ENCODE data around the gene PLD3.
"Not testable (repeated sequence)": the region's sequence is repeated elsewhere in the genome, so short reads cannot be mapped to it uniquely, and the experiment has no call there.

The PLD3 gene

DNA sequence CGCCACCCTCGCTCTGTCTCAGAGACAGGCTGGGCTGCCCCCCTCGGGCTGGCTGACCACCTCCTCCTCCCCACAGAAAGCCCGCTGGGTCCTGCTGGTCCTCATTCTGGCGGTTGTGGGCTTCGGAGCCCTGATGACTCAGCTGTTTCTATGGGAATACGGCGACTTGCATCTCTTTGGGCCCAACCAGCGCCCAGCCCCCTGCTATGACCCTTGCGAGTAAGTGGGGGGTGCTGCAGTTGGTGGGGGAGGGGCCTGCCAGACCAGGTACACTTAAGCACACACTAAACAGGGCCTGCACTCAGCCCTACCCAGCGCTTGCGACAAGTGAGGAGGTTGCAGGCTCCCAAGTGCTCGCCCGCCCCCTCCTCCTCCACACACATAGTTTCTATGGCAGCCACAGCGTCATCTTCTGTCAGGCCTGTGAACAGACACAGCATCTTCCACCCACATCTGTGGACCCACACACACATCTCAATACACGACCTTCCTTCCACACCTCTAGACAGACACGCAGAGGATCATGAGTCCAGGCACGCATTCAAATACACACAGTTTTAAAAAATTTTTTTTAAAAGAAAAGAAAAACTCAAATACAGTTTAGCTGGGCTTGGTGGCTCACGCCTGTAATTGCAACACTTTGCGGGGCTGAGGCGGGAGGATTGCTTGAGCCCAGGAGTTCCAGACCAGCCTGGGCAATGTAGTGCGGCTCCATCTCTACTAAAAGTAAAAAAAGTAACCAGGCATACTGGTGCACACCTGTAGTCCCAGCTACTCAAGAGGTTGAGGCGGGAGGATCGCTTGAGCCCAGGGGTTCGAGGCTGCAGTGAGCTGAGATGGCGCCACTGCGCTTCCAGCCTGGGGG, 18.4 kb downstream of the PLD3 start:
- Histone ChIP-seq H3K9ac (ENCODE audit: low read length) (no peak overlapping the region), H3K27ac (ENCODE audit: low read depth, low read length) (no peak overlapping the region), H3K9me3 (ENCODE audit: low read length) (no peaks in the 10 kb centered on the region), H3K4me3 (ENCODE audit: low read depth in 1 of 2, low read length in 2 of 2) (no peak overlapping the region), H3K27me3 (ENCODE audit: control insufficient read depth in 1 of 2, insufficient read depth in 2 of 2, low read length in 2 of 2) (no peaks in the 10 kb centered on the region), H3K4me1 (ENCODE audit: insufficient read depth, low read length) (peaks cover 6% of the 10 kb centered on the region), H3K36me3 (ENCODE audit: insufficient read depth, low read length) (peaks cover 41% of the 10 kb centered on the region)

- Histone ChIP-seq H3K36me3 (ENCODE audit: insufficient read depth, low read length) (peaks cover 48% of the 10 kb centered on the region), H3K9ac (ENCODE audit: low read length) (no peak overlapping the region), H3K27me3 (ENCODE audit: control insufficient read depth in 1 of 2, insufficient read depth in 2 of 2, low read length in 2 of 2) (no peaks in the 10 kb centered on the region), H3K27ac (ENCODE audit: low read depth, low read length) (no peak overlapping the region), H3K4me3 (ENCODE audit: low read depth in 1 of 2, low read length in 2 of 2) (no peak overlapping the region), H3K9me3 (ENCODE audit: low read length) (no peaks in the 10 kb centered on the region), H3K4me1 (ENCODE audit: insufficient read depth, low read length) (peaks cover 6% of the 10 kb centered on the region)
Observed at GRCh38 chr19:40367577-40368434, 19.3 kb downstream of the PLD3 start.

DNA sequence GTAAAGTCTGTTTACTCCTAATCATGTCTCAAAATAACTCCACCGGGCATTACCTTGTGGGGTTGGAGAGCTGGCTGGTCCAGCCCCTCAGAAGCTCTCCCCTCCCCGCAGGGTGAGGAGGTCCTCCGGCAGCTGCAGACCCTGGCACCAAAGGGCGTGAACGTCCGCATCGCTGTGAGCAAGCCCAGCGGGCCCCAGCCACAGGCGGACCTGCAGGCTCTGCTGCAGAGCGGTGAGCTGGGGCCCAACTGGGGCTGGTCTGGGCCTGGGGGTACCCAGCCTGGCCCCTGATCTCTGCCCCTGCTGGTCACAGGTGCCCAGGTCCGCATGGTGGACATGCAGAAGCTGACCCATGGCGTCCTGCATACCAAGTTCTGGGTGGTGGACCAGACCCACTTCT, 21.3 kb downstream of the PLD3 start:
- Histone ChIP-seq H3K36me3 (ENCODE audit: insufficient read depth, low read length) (peaks cover 64% of the 10 kb centered on the region), H3K9ac (ENCODE audit: low read length) (no peak overlapping the region), H3K4me3 (ENCODE audit: low read depth in 1 of 2, low read length in 2 of 2) (no peak overlapping the region), H3K27me3 (ENCODE audit: control insufficient read depth in 1 of 2, insufficient read depth in 2 of 2, low read length in 2 of 2) (no peaks in the 10 kb centered on the region), H3K27ac (ENCODE audit: low read depth, low read length) (no peak overlapping the region), H3K4me1 (ENCODE audit: insufficient read depth, low read length) (peaks cover 6% of the 10 kb centered on the region), H3K9me3 (ENCODE audit: low read length) (no peaks in the 10 kb centered on the region)

- H3K9ac ChIP-seq (ENCODE audit: low read length); H3K9me3 ChIP-seq (ENCODE audit: low read length); H3K27ac ChIP-seq (ENCODE audit: low read depth, low read length); H3K4me1 ChIP-seq (ENCODE audit: insufficient read depth, low read length); H3K27me3 ChIP-seq (ENCODE audit: control insufficient read depth in 1 of 2, insufficient read depth in 2 of 2, low read length in 2 of 2); H3K4me3 ChIP-seq (ENCODE audit: low read depth in 1 of 2, low read length in 2 of 2): not testable (repeated sequence)
- H3K36me3 ChIP-seq (ENCODE audit: insufficient read depth, low read length), result peaks cover 66% of the 10 kb centered on the region
Observed at GRCh38 chr19:40370253-40370652, 21.8 kb downstream of the PLD3 start.

DNA sequence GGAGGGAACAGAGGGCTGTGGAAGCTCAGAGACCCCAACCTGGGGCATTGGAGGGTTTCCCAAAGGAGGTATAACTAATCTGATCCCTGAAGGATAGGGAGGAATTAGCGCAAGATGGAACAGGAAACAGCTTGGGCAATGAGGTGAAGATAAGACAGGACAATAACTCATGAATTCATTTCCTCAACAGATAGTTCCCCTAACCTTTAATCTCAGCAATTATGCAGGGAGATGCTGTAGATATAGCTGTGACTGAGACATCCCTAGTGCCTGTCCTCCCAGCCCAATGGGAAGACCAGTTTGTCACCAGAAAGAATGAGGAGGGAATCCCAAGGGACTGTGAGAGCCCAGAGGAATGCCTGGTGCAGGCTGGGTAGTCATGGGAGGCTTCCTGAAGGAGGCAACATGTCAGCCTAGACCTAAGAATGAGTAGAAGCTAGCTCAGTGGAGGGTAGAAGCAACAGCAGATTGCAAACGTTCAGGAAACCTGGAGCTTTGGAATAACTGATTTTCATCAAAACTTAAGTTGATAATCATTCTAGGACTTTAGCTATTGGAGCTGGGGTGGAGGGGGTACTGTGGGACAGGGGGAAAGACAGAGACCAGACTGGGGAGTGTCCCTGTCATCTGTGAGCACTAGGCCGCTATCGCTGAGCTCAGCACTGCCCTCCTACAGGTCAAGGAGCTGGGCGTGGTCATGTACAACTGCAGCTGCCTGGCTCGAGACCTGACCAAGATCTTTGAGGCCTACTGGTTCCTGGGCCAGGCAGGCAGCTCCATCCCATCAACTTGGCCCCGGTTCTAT, 22.7 kb downstream of the PLD3 start:
- H3K27ac ChIP-seq (ENCODE audit: low read depth, low read length), result no peak overlapping the region
- H3K27me3 ChIP-seq (ENCODE audit: control insufficient read depth in 1 of 2, insufficient read depth in 2 of 2, low read length in 2 of 2), result no peaks in the 10 kb centered on the region
- H3K4me1 ChIP-seq (ENCODE audit: insufficient read depth, low read length), result peaks cover 1% of the 10 kb centered on the region
- no peak overlapping the region for H3K4me3 ChIP-seq (ENCODE audit: low read depth in 1 of 2, low read length in 2 of 2)
- peaks cover 66% of the 10 kb centered on the region for H3K36me3 ChIP-seq (ENCODE audit: insufficient read depth, low read length)
- no peaks in the 10 kb centered on the region for H3K9me3 ChIP-seq (ENCODE audit: low read length)
- no peak overlapping the region for H3K9ac ChIP-seq (ENCODE audit: low read length)

DNA sequence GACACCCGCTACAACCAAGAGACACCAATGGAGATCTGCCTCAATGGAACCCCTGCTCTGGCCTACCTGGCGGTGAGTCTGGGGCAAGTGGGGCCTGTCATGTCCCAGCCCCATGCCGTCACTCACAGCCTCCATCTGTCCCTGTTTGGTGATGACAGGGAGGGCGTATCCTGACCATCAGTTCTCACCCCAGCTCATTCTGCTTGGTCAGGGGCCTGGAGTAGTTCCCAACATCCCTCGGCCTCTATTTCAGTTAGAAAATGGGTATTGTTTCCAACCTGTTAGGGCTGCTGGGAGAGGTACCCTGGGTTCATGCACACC, 23.3 kb downstream of the PLD3 start:
- Histone ChIP-seq H3K9me3 (ENCODE audit: low read length) (no peaks in the 10 kb centered on the region), H3K36me3 (ENCODE audit: insufficient read depth, low read length) (peaks cover 65% of the 10 kb centered on the region), H3K27ac (ENCODE audit: low read depth, low read length) (no peak overlapping the region), H3K4me3 (ENCODE audit: low read depth in 1 of 2, low read length in 2 of 2) (no peak overlapping the region), H3K4me1 (ENCODE audit: insufficient read depth, low read length) (no peaks in the 10 kb centered on the region), H3K9ac (ENCODE audit: low read length) (no peak overlapping the region), H3K27me3 (ENCODE audit: control insufficient read depth in 1 of 2, insufficient read depth in 2 of 2, low read length in 2 of 2) (no peaks in the 10 kb centered on the region)

GRCh38 chr19:40374084-40374483, 25.6 kb downstream of the PLD3 start:
- Histone ChIP-seq H3K4me3 (ENCODE audit: low read depth in 1 of 2, low read length in 2 of 2) (no peak overlapping the region), H3K27ac (ENCODE audit: low read depth, low read length) (no peak overlapping the region), H3K36me3 (ENCODE audit: insufficient read depth, low read length) (peaks cover 61% of the 10 kb centered on the region), H3K9me3 (ENCODE audit: low read length) (no peaks in the 10 kb centered on the region), H3K9ac (ENCODE audit: low read length) (no peak overlapping the region), H3K27me3 (ENCODE audit: control insufficient read depth in 1 of 2, insufficient read depth in 2 of 2, low read length in 2 of 2) (no peaks in the 10 kb centered on the region), H3K4me1 (ENCODE audit: insufficient read depth, low read length) (no peaks in the 10 kb centered on the region)

GRCh38 chr19:40376286-40376862, 27.9 kb downstream of the PLD3 start:
- Histone ChIP-seq H3K9ac (ENCODE audit: low read length) (no peak overlapping the region), H3K36me3 (ENCODE audit: insufficient read depth, low read length) (peaks cover 49% of the 10 kb centered on the region), H3K4me1 (ENCODE audit: insufficient read depth, low read length) (no peaks in the 10 kb centered on the region), H3K27me3 (ENCODE audit: control insufficient read depth in 1 of 2, insufficient read depth in 2 of 2, low read length in 2 of 2) (no peaks in the 10 kb centered on the region), H3K27ac (ENCODE audit: low read depth, low read length) (no peak overlapping the region), H3K9me3 (ENCODE audit: low read length) (no peaks in the 10 kb centered on the region), H3K4me3 (ENCODE audit: low read depth in 1 of 2, low read length in 2 of 2) (no peak overlapping the region)

DNA sequence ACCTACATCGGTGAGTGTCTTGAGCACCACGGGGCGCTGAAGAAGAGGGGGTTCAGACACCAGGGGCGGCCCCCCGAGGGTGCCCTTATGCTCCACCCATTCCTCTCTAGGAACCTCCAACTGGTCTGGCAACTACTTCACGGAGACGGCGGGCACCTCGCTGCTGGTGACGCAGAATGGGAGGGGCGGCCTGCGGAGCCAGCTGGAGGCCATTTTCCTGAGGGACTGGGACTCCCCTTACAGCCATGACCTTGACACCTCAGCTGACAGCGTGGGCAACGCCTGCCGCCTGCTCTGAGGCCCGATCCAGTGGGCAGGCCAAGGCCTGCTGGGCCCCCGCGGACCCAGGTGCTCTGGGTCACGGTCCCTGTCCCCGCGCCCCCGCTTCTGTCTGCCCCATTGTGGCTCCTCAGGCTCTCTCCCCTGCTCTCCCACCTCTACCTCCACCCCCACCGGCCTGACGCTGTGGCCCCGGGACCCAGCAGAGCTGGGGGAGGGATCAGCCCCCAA, 29.4 kb downstream of the PLD3 start:
- H3K36me3 ChIP-seq (ENCODE audit: insufficient read depth, low read length), result peaks cover 36% of the 10 kb centered on the region

GRCh38 chr19:40378509-40378908, 30.0 kb downstream of the PLD3 start:
- Histone ChIP-seq H3K36me3 (ENCODE audit: insufficient read depth, low read length) (peaks cover 31% of the 10 kb centered on the region), H3K9me3 (ENCODE audit: low read length) (no peaks in the 10 kb centered on the region), H3K4me3 (ENCODE audit: low read depth in 1 of 2, low read length in 2 of 2) (no peak overlapping the region), H3K9ac (ENCODE audit: low read length) (no peak overlapping the region), H3K27ac (ENCODE audit: low read depth, low read length) (no peak overlapping the region), H3K4me1 (ENCODE audit: insufficient read depth, low read length) (no peaks in the 10 kb centered on the region), H3K27me3 (ENCODE audit: control insufficient read depth in 1 of 2, insufficient read depth in 2 of 2, low read length in 2 of 2) (no peaks in the 10 kb centered on the region)

More for the DNA sequence above, 29.4 kb downstream of the PLD3 start:
- Histone ChIP-seq H3K4me3 (ENCODE audit: low read depth in 1 of 2, low read length in 2 of 2) (no peak overlapping the region), H3K4me1 (ENCODE audit: insufficient read depth, low read length) (no peaks in the 10 kb centered on the region), H3K27ac (ENCODE audit: low read depth, low read length) (no peak overlapping the region), H3K27me3 (ENCODE audit: control insufficient read depth in 1 of 2, insufficient read depth in 2 of 2, low read length in 2 of 2) (no peaks in the 10 kb centered on the region), H3K9ac (ENCODE audit: low read length) (no peak overlapping the region), H3K9me3 (ENCODE audit: low read length) (no peaks in the 10 kb centered on the region)

Measured in muscle layer of colon (tissue), 2 donors.